Liver (tissue), 2 donors: Measurements from ENCODE around the gene MED26.

Experiments
- EGR1 ChIP-seq, 2 donors: IDR thresholded peaks; 2 replicates each; pipeline ENCODE4 v1.6.1; 2016 to 2018; ENCODE audit warnings: antibody characterized with exemption in 2 of 2, low read depth in 2 of 2
- TF ChIP-seq, protein P1 (sequence below): IDR thresholded peaks from 2 replicates; pipeline ENCODE4 v1.6.1; 2016; ENCODE audit warnings: antibody characterized with exemption
- donor health status: healthy.

DNA sequence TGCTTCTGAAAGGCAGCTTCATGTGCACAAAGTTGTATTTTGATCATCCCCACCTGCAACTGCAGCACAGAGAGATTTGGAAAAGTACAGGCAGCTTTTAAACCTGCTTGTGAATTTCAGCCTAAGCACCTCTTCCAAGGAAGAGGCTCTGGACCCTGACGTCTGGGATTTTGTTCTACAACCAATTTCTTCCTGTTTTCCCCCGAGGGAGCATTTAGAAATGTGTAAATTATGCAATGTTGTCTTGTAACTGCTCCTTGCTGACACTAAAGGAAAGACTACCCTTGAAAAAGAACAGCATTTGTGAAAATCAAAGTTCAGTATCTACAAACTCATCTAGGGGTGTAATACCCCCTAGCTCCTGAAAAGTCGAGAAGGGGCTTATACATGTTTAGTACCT is 15.4 kb downstream of the MED26 start:
- no peak for TF ChIP-seq EGR1 (IDR thresholded peaks at IDR 0.05; ENCODE audit: low read depth in 2 of 2)
- TF ChIP-seq, protein P1, sequence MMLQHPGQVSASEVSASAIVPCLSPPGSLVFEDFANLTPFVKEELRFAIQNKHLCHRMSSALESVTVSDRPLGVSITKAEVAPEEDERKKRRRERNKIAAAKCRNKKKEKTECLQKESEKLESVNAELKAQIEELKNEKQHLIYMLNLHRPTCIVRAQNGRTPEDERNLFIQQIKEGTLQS, result no peak
